ENCODE data around the gene NMNAT3. TPM values are rescaled to one million over a fixed set of nuclear protein-coding genes. Genes with fewer than 3 reads are reported as not detected.

The NMNAT3 gene
- total and polyA plus RNA-seq, 5 donors from 2014 or later = 1.5 to 5.7 (median 2.8) TPM

GRCh38 chr3:139548801-139549200, 129.0 kb downstream of the NMNAT3 start:
- no peaks in the 10 kb centered on the region for H3K4me1 Mint-ChIP-seq
- ATAC-seq (ENCODE audit: low read depth in 2 of 2) = no peak
- no peak overlapping the region for H3K4me3 Mint-ChIP-seq
- DNase-seq = no peak
- H3K4me1 ChIP-seq (ENCODE audit: control insufficient read depth, insufficient read depth, low read length, poor library complexity, severe bottlenecking) = no peaks in the 10 kb centered on the region
- H3K27me3 Mint-ChIP-seq = peaks cover 4% of the 10 kb centered on the region
- H3K36me3 Mint-ChIP-seq = no peaks in the 10 kb centered on the region
- H3K27ac Mint-ChIP-seq = no peak overlapping the region
- H3K36me3 ChIP-seq (ENCODE audit: control insufficient read depth, insufficient read depth, low read length) = no peaks in the 10 kb centered on the region
- no peak overlapping the region for H3K27ac ChIP-seq (ENCODE audit: insufficient read depth, low read length, poor library complexity, severe bottlenecking)
- no peaks in the 10 kb centered on the region for H3K9me3 ChIP-seq (ENCODE audit: control insufficient read depth in 2 of 2, low read length in 2 of 2)
- H3K9me3 Mint-ChIP-seq = peaks cover 0 to 2% (median 0%) of the 10 kb centered on the region in 7 donors
- no peaks in the 10 kb centered on the region for H3K27me3 ChIP-seq (ENCODE audit: control insufficient read depth, insufficient read depth, low read length)
- H3K4me3 ChIP-seq (ENCODE audit: low read depth, low read length) = no peak overlapping the region

DNA sequence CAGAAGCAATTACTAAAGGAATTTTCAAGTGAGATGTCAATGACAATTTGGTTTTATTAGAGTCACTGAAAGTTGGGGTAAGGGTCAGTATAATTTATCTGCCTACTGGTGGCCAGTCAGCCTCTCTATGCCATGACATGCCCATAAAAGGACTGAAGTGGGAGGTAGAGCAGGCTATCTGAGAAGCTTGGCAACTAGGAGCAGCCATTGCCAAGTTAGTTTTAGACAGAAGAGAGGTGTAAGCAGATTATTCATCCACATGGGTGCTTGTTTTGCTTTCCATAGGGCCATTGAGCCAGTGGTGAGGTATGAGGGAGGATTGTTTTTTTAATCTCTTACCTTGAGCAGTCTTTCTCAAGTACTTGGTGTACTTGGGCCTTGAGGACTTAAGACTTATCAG, 130.1 kb downstream of the NMNAT3 start:
- H3K9me3 Mint-ChIP-seq = peaks cover 0 to 2% (median 0%) of the 10 kb centered on the region in 7 donors
- Histone ChIP-seq H3K9me3 (ENCODE audit: control insufficient read depth in 2 of 2, low read length in 2 of 2) (no peaks in the 10 kb centered on the region), H3K27me3 (ENCODE audit: control insufficient read depth, insufficient read depth, low read length) (no peaks in the 10 kb centered on the region), H3K4me1 (ENCODE audit: control insufficient read depth, insufficient read depth, low read length, poor library complexity, severe bottlenecking) (no peaks in the 10 kb centered on the region), H3K36me3 (ENCODE audit: control insufficient read depth, insufficient read depth, low read length) (no peaks in the 10 kb centered on the region), H3K27ac (ENCODE audit: insufficient read depth, low read length, poor library complexity, severe bottlenecking) (no peak overlapping the region), H3K4me3 (ENCODE audit: low read depth, low read length) (no peak overlapping the region)
- ATAC-seq (ENCODE audit: low read depth in 2 of 2) = no peak
- no peaks in the 10 kb centered on the region for H3K36me3 Mint-ChIP-seq
- H3K27me3 Mint-ChIP-seq = peaks cover 11% of the 10 kb centered on the region
- H3K4me1 Mint-ChIP-seq = no peaks in the 10 kb centered on the region
- H3K4me3 Mint-ChIP-seq = no peak overlapping the region
- H3K27ac Mint-ChIP-seq = no peak overlapping the region
- no peak for DNase-seq

GRCh38 chr3:139546772-139547171, 131.0 kb downstream of the NMNAT3 start:
- H3K4me3 ChIP-seq (ENCODE audit: low read depth, low read length) = no peak overlapping the region
- Mint-ChIP-seq H3K27ac (no peak overlapping the region), H3K4me3 (no peak overlapping the region), H3K27me3 (peaks cover 15% of the 10 kb centered on the region), H3K9me3 (peaks cover 0 to 2% (median 0%) of the 10 kb centered on the region in 7 donors), H3K4me1 (no peaks in the 10 kb centered on the region), H3K36me3 (no peaks in the 10 kb centered on the region)
- no peak for DNase-seq
- H3K4me1 ChIP-seq (ENCODE audit: control insufficient read depth, insufficient read depth, low read length, poor library complexity, severe bottlenecking) = no peaks in the 10 kb centered on the region
- no peak overlapping the region for H3K27ac ChIP-seq (ENCODE audit: insufficient read depth, low read length, poor library complexity, severe bottlenecking)
- H3K36me3 ChIP-seq (ENCODE audit: control insufficient read depth, insufficient read depth, low read length) = no peaks in the 10 kb centered on the region
- H3K9me3 ChIP-seq (ENCODE audit: control insufficient read depth in 2 of 2, low read length in 2 of 2) = no peaks in the 10 kb centered on the region
- H3K27me3 ChIP-seq (ENCODE audit: control insufficient read depth, insufficient read depth, low read length) = no peaks in the 10 kb centered on the region
- no peak for ATAC-seq (ENCODE audit: low read depth in 2 of 2)

GRCh38 chr3:139541532-139542288, 136.1 kb downstream of the NMNAT3 start:
- DNase-seq (no peak), ATAC-seq (ENCODE audit: low read depth in 2 of 2) (no peak)
- Histone ChIP-seq H3K27ac (ENCODE audit: insufficient read depth, low read length, poor library complexity, severe bottlenecking) (no peak overlapping the region), H3K27me3 (ENCODE audit: control insufficient read depth, insufficient read depth, low read length) (peaks cover 7% of the 10 kb centered on the region), H3K4me3 (ENCODE audit: low read depth, low read length) (no peak overlapping the region), H3K4me1 (ENCODE audit: control insufficient read depth, insufficient read depth, low read length, poor library complexity, severe bottlenecking) (peaks cover 3% of the 10 kb centered on the region), H3K9me3 (ENCODE audit: control insufficient read depth in 2 of 2, low read length in 2 of 2) (no peaks in the 10 kb centered on the region), H3K36me3 (ENCODE audit: control insufficient read depth, insufficient read depth, low read length) (no peaks in the 10 kb centered on the region)
- Mint-ChIP-seq H3K4me1 (peaks cover 0 to 10% (median 0%) of the 10 kb centered on the region in 4 donors), H3K27me3 (peaks cover 40% of the 10 kb centered on the region), H3K27ac (peak overlapping the region in 1 of 3 donors; percentile 50), H3K36me3 (no peaks in the 10 kb centered on the region), H3K9me3 (no peaks in the 10 kb centered on the region), H3K4me3 (no peak overlapping the region)

DNA sequence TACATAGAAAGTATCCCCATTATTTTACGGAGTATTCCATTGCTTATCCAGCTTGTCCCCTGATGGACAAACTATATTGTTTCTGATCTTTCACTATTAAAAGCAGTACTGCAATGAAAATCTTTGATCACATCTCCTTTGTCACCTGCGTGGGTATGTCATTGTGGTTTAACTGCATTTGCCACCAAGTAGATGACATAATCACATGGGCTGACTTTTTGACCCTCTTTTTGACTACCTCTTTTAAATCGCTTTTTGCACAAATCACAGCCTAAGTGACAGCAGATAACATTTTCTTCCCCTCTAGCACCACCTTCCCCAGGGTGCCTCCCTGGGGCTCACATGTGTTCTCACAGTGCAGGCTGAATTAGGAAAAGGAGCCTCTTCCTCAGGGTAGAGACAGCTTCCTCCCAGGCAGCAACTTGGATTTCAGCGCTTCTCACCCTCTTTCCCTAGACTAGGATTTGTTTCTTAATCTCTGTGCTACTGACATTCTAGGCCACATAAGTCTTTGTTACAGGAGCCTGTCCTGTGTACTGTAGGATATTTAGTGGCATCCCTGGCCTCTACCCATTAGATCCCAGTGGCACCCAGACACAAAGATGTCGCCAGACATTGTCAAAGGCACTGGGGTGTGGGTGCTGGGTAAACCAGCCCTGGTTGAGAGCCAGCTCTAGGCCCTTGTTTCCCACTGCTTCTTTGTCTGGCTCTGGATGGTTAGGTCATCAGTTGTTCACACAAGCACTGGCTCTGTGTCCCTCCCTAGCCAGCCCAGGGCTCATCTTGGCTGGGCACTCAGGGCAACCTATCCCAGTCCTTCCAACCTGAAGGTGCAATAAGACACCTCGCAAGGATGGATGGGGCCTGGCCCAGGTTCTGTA, 136.9 kb downstream of the NMNAT3 start:
- no peaks in the 10 kb centered on the region for H3K36me3 ChIP-seq (ENCODE audit: control insufficient read depth, insufficient read depth, low read length)
- ATAC-seq (ENCODE audit: low read depth in 2 of 2) = no peak
- no peak overlapping the region for H3K27ac Mint-ChIP-seq
- H3K36me3 Mint-ChIP-seq = no peaks in the 10 kb centered on the region
- H3K9me3 Mint-ChIP-seq = no peaks in the 10 kb centered on the region
- peaks cover 0 to 10% (median 0%) of the 10 kb centered on the region in 4 donors for H3K4me1 Mint-ChIP-seq
- DNase-seq = peak in 1 of 3 donors; percentile 2
- H3K27me3 ChIP-seq (ENCODE audit: control insufficient read depth, insufficient read depth, low read length) = peaks cover 7% of the 10 kb centered on the region
- H3K4me3 ChIP-seq (ENCODE audit: low read depth, low read length) = no peak overlapping the region
- peak overlapping the region in 1 of 4 donors; percentile 15 for H3K4me3 Mint-ChIP-seq
- H3K27ac ChIP-seq (ENCODE audit: insufficient read depth, low read length, poor library complexity, severe bottlenecking) = no peak overlapping the region
- peaks cover 3% of the 10 kb centered on the region for H3K4me1 ChIP-seq (ENCODE audit: control insufficient read depth, insufficient read depth, low read length, poor library complexity, severe bottlenecking)
- H3K27me3 Mint-ChIP-seq = peaks cover 40% of the 10 kb centered on the region
- no peaks in the 10 kb centered on the region for H3K9me3 ChIP-seq (ENCODE audit: control insufficient read depth in 2 of 2, low read length in 2 of 2)

DNA sequence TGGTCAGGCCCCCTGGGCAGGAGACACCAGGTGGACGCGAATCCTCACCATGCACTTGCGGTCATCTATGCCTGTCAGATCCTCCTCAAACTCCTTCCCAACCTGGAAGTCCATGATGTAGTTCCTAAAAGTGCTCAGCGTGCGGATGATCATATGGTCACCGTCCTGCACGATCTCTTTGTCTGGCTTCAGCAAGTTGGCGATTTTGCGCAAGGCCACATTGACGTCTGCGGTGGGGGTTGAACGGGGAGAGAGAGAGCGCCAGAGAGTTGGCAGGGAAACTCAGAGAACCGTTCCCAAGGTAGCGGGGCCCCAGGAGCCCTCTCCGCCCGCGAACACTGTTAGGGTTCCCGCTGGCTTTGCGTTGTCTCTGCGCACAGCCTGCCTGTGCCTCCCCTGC, 139.0 kb downstream of the NMNAT3 start:
- Mint-ChIP-seq H3K27ac (no peak overlapping the region), H3K4me3 (no peak overlapping the region), H3K9me3 (no peaks in the 10 kb centered on the region), H3K4me1 (peaks cover 0 to 10% (median 0%) of the 10 kb centered on the region in 4 donors), H3K36me3 (no peaks in the 10 kb centered on the region), H3K27me3 (peaks cover 40% of the 10 kb centered on the region)
- Histone ChIP-seq H3K27me3 (ENCODE audit: control insufficient read depth, insufficient read depth, low read length) (peaks cover 7% of the 10 kb centered on the region), H3K4me1 (ENCODE audit: control insufficient read depth, insufficient read depth, low read length, poor library complexity, severe bottlenecking) (peaks cover 3% of the 10 kb centered on the region), H3K36me3 (ENCODE audit: control insufficient read depth, insufficient read depth, low read length) (no peaks in the 10 kb centered on the region), H3K4me3 (ENCODE audit: low read depth, low read length) (no peak overlapping the region), H3K27ac (ENCODE audit: insufficient read depth, low read length, poor library complexity, severe bottlenecking) (no peak overlapping the region), H3K9me3 (ENCODE audit: control insufficient read depth in 2 of 2, low read length in 2 of 2) (no peaks in the 10 kb centered on the region)
- no peak for DNase-seq
- no peak for ATAC-seq (ENCODE audit: low read depth in 2 of 2)

- no peaks in the 10 kb centered on the region for H3K36me3 ChIP-seq (ENCODE audit: control insufficient read depth, insufficient read depth, low read length)
- H3K27me3 ChIP-seq (ENCODE audit: control insufficient read depth, insufficient read depth, low read length) = peaks cover 7% of the 10 kb centered on the region
- no peaks in the 10 kb centered on the region for H3K9me3 Mint-ChIP-seq
- H3K27ac ChIP-seq (ENCODE audit: insufficient read depth, low read length, poor library complexity, severe bottlenecking) = no peak overlapping the region
- H3K4me1 Mint-ChIP-seq = peaks cover 0 to 10% (median 0%) of the 10 kb centered on the region in 4 donors
- DNase-seq (no peak), ATAC-seq (ENCODE audit: low read depth in 2 of 2) (no peak)
- no peaks in the 10 kb centered on the region for H3K36me3 Mint-ChIP-seq
- H3K4me1 ChIP-seq (ENCODE audit: control insufficient read depth, insufficient read depth, low read length, poor library complexity, severe bottlenecking) = peaks cover 3% of the 10 kb centered on the region
- no peaks in the 10 kb centered on the region for H3K9me3 ChIP-seq (ENCODE audit: control insufficient read depth in 2 of 2, low read length in 2 of 2)
- H3K4me3 ChIP-seq (ENCODE audit: low read depth, low read length) = no peak overlapping the region
- peak overlapping the region in 1 of 4 donors; percentile 18 for H3K4me3 Mint-ChIP-seq
- H3K27ac Mint-ChIP-seq = no peak overlapping the region
- peaks cover 36% of the 10 kb centered on the region for H3K27me3 Mint-ChIP-seq
Measured at GRCh38 chr3:139537795-139538621, 139.8 kb downstream of the NMNAT3 start.

Measured in CD4-positive, CD25-positive, alpha-beta regulatory T cell (primary cell).